Omental fat pad (tissue), 4 donors: Measurements from ENCODE around the gene MT1E. TPM values are rescaled to one million over a fixed set of nuclear protein-coding genes. Genes with fewer than 3 reads are reported as not detected.

Experiments used
- ATAC-seq: fragments of 150-250 bp; one replicate; pipeline ENCODE4 v1.9.1; 2016; ENCODE audit warnings: mild to moderate bottlenecking, moderate library complexity; ENCODE audit not compliant: low FRiP score
- DNase-seq: peaks from one replicate; pipeline ENCODE4 v3.0.0-alpha.2; 2019; ENCODE audit warnings: low spot score
- total RNA-seq, 4 donors: library from RNA; depleted of rRNA; stranded (reverse); fragments of >200 nt; gene quantifications; one replicate each; pipeline ENCODE4 v1.1.0, GENCODE V29; 2016
- TF ChIP-seq, protein P1 (sequence below), 3 donors: fragments of 450-650 bp; IDR thresholded peaks; one replicate each; pipeline ENCODE4 v1.5.1; 2016 to 2017; ENCODE audit warnings: antibody characterized with exemption in 3 of 3, mild to moderate bottlenecking in 3 of 3, moderate library complexity in 2 of 3

The MT1E gene
- total RNA-seq, 4 donors from 2014 or later = 386 to 3,925 (median 1,028) TPM

DNA sequence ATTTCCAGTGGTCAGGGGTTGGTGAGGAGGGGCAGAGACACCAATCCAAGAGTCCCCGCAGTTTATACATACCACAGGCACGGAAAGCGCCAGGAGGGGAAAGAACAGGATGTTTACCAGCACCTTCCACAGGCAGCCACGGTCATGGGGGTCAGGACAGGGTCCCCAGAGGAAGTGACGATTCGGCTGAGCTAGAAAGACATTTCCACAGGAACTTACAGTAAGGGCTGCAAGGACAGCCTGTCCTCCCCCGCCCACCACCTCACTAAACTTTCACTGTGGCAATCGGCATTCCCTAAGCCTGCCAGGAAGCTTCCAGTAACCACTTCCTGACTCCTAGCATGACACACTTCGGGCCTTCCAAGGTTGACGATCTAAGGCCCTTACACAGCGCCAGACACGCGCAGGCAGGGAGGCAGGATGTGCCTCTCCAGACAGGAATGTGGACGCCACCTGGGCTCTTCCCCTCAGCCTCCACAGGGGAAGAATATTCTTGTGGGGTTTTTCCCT is 18.4 kb upstream of the MT1E start:
- TF ChIP-seq, protein P1, sequence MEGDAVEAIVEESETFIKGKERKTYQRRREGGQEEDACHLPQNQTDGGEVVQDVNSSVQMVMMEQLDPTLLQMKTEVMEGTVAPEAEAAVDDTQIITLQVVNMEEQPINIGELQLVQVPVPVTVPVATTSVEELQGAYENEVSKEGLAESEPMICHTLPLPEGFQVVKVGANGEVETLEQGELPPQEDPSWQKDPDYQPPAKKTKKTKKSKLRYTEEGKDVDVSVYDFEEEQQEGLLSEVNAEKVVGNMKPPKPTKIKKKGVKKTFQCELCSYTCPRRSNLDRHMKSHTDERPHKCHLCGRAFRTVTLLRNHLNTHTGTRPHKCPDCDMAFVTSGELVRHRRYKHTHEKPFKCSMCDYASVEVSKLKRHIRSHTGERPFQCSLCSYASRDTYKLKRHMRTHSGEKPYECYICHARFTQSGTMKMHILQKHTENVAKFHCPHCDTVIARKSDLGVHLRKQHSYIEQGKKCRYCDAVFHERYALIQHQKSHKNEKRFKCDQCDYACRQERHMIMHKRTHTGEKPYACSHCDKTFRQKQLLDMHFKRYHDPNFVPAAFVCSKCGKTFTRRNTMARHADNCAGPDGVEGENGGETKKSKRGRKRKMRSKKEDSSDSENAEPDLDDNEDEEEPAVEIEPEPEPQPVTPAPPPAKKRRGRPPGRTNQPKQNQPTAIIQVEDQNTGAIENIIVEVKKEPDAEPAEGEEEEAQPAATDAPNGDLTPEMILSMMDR (IDR thresholded peaks at IDR 0.05) = no peak
- ATAC-seq = peak; percentile 53

GRCh38 chr16:56607675-56608042 is 17.9 kb upstream of the MT1E start:
- TF ChIP-seq, protein P1 (IDR thresholded peaks at IDR 0.05) = no peak
- ATAC-seq (no peak), DNase-seq (no peak)

More for the DNA sequence above, 18.4 kb upstream of the MT1E start:
- peak; percentile 82 for DNase-seq

DNA sequence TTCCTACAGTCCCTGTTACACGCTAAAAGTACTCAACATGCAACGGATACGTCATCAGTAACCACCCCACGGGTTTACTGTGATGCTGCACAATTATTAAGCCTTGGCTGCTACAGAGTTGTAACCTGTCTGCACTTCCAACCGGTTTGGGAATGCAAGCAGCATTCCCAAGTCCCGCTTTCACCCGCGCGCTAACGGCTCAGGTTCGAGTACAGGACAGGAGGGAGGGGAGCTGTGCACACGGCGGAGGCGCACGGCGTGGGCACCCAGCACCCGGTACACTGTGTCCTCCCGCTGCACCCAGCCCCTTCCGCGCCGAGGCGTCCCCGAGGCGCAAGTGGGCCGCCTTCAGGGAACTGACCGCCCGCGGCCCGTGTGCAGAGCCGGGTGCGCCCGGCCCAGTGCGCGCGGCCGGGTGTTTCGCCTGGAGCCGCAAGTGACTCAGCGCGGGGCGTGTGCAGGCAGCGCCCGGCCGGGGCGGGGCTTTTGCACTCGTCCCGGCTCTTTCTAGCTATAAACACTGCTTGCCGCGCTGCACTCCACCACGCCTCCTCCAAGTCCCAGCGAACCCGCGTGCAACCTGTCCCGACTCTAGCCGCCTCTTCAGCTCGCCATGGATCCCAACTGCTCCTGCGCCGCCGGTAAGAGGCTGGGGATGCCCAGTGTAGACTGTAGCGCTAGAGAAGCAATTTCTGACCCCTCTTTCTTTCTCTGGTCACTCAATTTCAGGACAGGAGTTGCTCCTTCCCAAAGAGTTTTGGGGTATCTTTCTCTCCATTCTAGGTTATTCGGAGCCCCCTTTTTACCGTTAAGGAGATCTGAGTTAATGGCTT is 17.3 kb upstream of the MT1E start, which contains the start of gene MT2A:
Gene MT2A (plus strand): TSS at position 542 of the 833 bp plus-strand sequence. CDS start 72 bp downstream, at position 614.
- peak; percentile 91 for DNase-seq
- ATAC-seq = peak; percentile 51
- TF ChIP-seq, protein P1 (IDR thresholded peaks at IDR 0.05) = no peak

DNA sequence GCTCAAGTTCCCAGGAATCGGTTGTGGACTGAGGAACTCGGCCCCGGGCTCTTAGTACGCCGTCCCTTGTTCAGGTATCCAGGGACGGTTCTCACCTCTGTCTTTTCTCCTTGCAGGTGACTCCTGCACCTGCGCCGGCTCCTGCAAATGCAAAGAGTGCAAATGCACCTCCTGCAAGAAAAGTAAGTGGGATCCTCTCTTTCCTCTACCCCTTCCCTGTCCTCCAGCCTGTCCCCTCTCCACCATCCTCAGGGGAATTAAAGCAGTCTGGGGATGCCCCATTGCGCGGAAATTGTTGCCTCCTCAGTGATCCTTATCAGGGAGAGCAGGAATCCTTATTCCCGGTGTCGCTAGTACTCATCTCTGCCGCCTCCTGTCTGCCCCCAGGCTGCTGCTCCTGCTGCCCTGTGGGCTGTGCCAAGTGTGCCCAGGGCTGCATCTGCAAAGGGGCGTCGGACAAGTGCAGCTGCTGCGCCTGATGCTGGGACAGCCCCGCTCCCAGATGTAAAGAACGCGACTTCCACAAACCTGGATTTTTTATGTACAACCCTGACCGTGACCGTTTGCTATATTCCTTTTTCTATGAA is 16.6 kb upstream of the MT1E start:
- DNase-seq (no peak), ATAC-seq (no peak)
- TF ChIP-seq, protein P1 (IDR thresholded peaks at IDR 0.05) = no peak

DNA sequence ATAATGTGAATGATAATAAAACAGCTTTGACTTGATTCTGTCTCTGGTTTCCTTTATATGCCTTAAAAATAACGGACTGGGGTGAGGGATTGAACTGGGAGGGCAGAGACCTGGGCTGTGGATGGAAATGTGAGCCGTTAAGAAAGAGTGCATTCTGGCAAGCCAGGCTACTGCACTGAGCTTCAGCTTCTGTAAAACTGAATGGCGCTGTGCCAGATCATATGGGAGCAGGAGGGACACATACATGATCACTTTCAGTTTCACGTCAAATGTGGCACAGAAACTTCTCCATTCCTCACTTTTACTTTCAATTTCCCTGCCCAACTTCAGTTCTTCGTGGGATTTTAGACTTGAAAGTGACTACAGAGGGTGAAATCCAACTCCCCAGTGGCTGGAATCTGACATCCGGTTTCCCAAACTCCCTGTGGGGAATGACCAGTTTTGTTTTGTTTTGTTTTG is 16.1 kb upstream of the MT1E start:
- no peak for DNase-seq
- no peak for ATAC-seq
- TF ChIP-seq, protein P1 (IDR thresholded peaks at IDR 0.05) = no peak

DNA sequence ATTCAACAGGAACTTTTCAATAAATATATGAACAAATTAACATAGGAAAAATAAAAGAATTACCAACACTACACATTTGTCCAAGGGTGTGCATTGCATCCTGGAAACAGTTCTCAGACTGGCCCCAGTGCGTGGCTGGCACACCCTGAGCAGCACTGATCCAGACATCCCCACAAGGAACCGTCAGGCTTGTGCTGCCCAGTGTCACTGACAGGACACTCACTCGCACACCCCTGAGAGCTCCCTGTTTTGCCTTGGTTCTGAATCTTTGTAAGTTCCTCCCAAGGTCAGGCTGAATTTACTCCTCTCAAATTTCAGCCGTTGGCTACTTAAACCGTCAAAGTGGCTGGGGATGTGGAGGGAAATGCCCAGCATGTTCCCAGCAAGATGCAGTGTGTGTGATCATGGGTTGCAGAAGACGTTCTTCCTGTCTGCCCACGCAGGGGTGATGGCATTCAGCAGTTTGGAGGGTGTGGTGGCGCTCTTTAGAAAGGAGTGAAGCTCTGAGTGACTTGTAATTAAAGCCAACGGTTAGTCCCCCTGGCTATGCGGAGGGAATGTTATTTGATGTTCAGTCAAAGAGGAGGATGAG is 15.5 kb upstream of the MT1E start:
- ATAC-seq = peak; percentile 10
- DNase-seq = peak; percentile 66

More for the DNA sequence above, 15.5 kb upstream of the MT1E start:
- TF ChIP-seq, protein P1 (IDR thresholded peaks at IDR 0.05) = no peak
